HG02870 (cell line): ENCODE data around the gene ATXN7.

Experiments
- ATAC-seq: cut with Tn5 transposase; IDR thresholded peaks from one replicate; pipeline ENCODE4 v1.9.1; 2021; ENCODE audit warnings: mild to moderate bottlenecking, moderate library complexity; ENCODE audit not compliant: unreplicated experiment

The ATXN7 gene

GRCh38 chr3:63933459-63933858 is 69.8 kb downstream of the ATXN7 start:
- peak; percentile 59 for ATAC-seq

GRCh38 chr3:63934041-63934866 is 70.6 kb downstream of the ATXN7 start:
- no peak for ATAC-seq

GRCh38 chr3:63936925-63937324 is 73.3 kb downstream of the ATXN7 start:
- no peak for ATAC-seq

GRCh38 chr3:63937661-63938651 is 74.3 kb downstream of the ATXN7 start:
- peak; percentile 61 for ATAC-seq

- ATAC-seq, result no peak
Observed at GRCh38 chr3:63940389-63940757, 76.7 kb downstream of the ATXN7 start.

- no peak for ATAC-seq
Observed at GRCh38 chr3:63942528-63942927, 78.9 kb downstream of the ATXN7 start.

- ATAC-seq, result no peak
Observed at GRCh38 chr3:63943678-63944077, 80.0 kb downstream of the ATXN7 start.

GRCh38 chr3:63945558-63946096 is 82.0 kb downstream of the ATXN7 start:
- ATAC-seq, result no peak

GRCh38 chr3:63946753-63947152 is 83.1 kb downstream of the ATXN7 start:
- ATAC-seq, result no peak

- ATAC-seq, result no peak
Observed at GRCh38 chr3:63947594-63947993, 83.9 kb downstream of the ATXN7 start.

- ATAC-seq, result no peak
Observed at GRCh38 chr3:63949005-63949404, 85.3 kb downstream of the ATXN7 start.

GRCh38 chr3:63950698-63951097 is 87.0 kb downstream of the ATXN7 start:
- ATAC-seq, result no peak

GRCh38 chr3:63951492-63952247 is 88.0 kb downstream of the ATXN7 start:
- no peak for ATAC-seq

GRCh38 chr3:63952248-63952594 is 88.6 kb downstream of the ATXN7 start:
- ATAC-seq, result no peak

GRCh38 chr3:63954182-63954581 is 90.5 kb downstream of the ATXN7 start:
- ATAC-seq, result no peak

- ATAC-seq, result no peak
Observed at GRCh38 chr3:63955036-63955650, 91.5 kb downstream of the ATXN7 start.

- ATAC-seq, result no peak
Observed at GRCh38 chr3:63955830-63956545, 92.3 kb downstream of the ATXN7 start.

GRCh38 chr3:63959146-63959545 is 95.5 kb downstream of the ATXN7 start:
- no peak for ATAC-seq

- no peak for ATAC-seq
Observed at GRCh38 chr3:63960048-63960711, 96.5 kb downstream of the ATXN7 start.
